K562 (cell line): Measurements from ENCODE around the gene SETDB1. TPM values are rescaled to one million over a fixed set of nuclear protein-coding genes. Genes with fewer than 3 reads are reported as not detected.

Source experiments
- ELF4 ChIP-seq: fragments of 450-650 bp; formaldehyde crosslinking; IDR thresholded peaks from 2 replicates; pipeline ENCODE4 v1.4.0; 2022; ENCODE audit warnings: missing genetic modification characterization
- EP400 ChIP-seq: fragments of 450-650 bp; IDR thresholded peaks from 2 replicates; pipeline ENCODE4 v1.6.1; 2017; ENCODE audit warnings: antibody characterized with exemption, mild to moderate bottlenecking, moderate library complexity
- GABPB1 ChIP-seq: sonication (generic); formaldehyde crosslinking; IDR thresholded peaks from 2 replicates; pipeline ENCODE4 v1.8.0; 2022; ENCODE audit warnings: mild to moderate bottlenecking, missing genetic modification reagents
- HSF4 ChIP-seq: fragments of 250-450 bp; sonication (Bioruptor Pico); IDR thresholded peaks from 2 replicates; pipeline ENCODE4 v2.1.2; 2022; ENCODE audit warnings: mild to moderate bottlenecking, moderate library complexity, borderline replicate concordance
- MYNN ChIP-seq, 2 experiments: sonication (generic); formaldehyde crosslinking in 1 of 2; IDR thresholded peaks; 2 replicates each; pipeline versions ENCODE4 v1.5.0 to v1.6.1; 2016 to 2020; ENCODE audit warnings: antibody characterized with exemption in 1 of 2, missing genetic modification reagents in 1 of 2
- NCOA1 ChIP-seq: fragments of 450-650 bp; IDR thresholded peaks from 2 replicates; pipeline ENCODE4 v1.6.1; 2016; ENCODE audit warnings: low read depth
- NR2C2 ChIP-seq, 2 experiments: fragments of 200-800 bp in 1 of 2; sonication (Bioruptor generic) in 1 of 2; sonication (generic) in 1 of 2; formaldehyde crosslinking in 1 of 2; IDR thresholded peaks; 2 replicates each; pipeline versions ENCODE4 v1.6.1 to v1.8.0; 2016 to 2022; ENCODE audit warnings: mild to moderate bottlenecking in 1 of 2, missing compliant biosample characterization in 1 of 2, missing genetic modification characterization in 1 of 2, missing genetic modification reagents in 1 of 2
- OTX1 ChIP-seq: fragments of 450-650 bp; formaldehyde crosslinking; IDR thresholded peaks from 2 replicates; pipeline ENCODE4 v1.4.0; 2022; ENCODE audit warnings: mild to moderate bottlenecking
- POLR2AphosphoS2 ChIP-seq: IDR thresholded peaks from 2 replicates; pipeline ENCODE4 v1.6.1; 2012; ENCODE audit warnings: low read length, improper control_type of control experiment
- U2AF1 ChIP-seq: fragments of 200-400 bp; formaldehyde crosslinking; optimal IDR thresholded peaks from 2 replicates; pipeline ENCODE3; 2017; ENCODE audit warnings: mild to moderate bottlenecking, low read depth, low read length, moderate library complexity
- ZC3H11A ChIP-seq: IDR thresholded peaks from 2 replicates; pipeline ENCODE4 v1.6.1; 2012; ENCODE audit warnings: low read depth, low read length, improper control_type of control experiment
- ZFX ChIP-seq: sonication (generic); formaldehyde crosslinking; IDR thresholded peaks from 2 replicates; pipeline ENCODE4 v1.8.0; 2022; ENCODE audit warnings: mild to moderate bottlenecking, missing genetic modification reagents, moderate library complexity
- ZNF384 ChIP-seq: IDR thresholded peaks from 2 replicates; pipeline ENCODE4 v1.6.1; 2012; ENCODE audit warnings: low read depth, low read length, improper control_type of control experiment
- ZNF778 ChIP-seq: fragments of 450-650 bp; formaldehyde crosslinking; IDR thresholded peaks from 2 replicates; pipeline ENCODE4 v1.4.0; 2020; ENCODE audit warnings: mild to moderate bottlenecking, moderate library complexity
- polyA plus RNA-seq, 8 experiments: library from polyadenylated mRNA; depleted of rRNA in 4 of 8; stranded (reverse) in 5 of 8; unstranded in 3 of 8; fragments of >200 nt; fragmentation: Nextera tagmentation in 2 of 8; fragmentation: Illumina TruSeq in 1 of 8; extraction: Ambion mirVana in 2 of 8; extraction: Trizol in 1 of 8; gene quantifications; 2 replicates each; pipeline versions ENCODE4 v1.2.1 to v1.2.3, GENCODE V29; 2011 to 2014; ENCODE audit warnings: inconsistent platforms in 1 of 8, missing spikeins in 1 of 8
- total RNA-seq, 7 experiments: library from RNA; depleted of rRNA in 6 of 7; stranded (reverse); fragments of >200 nt in 6 of 7; fragmentation: Illumina TruSeq in 2 of 7; extraction: Trizol in 2 of 7; gene quantifications; 2 replicates each; pipeline versions ENCODE4 v1.2.1 to v1.2.3, GENCODE V29; 2011 to 2021; ENCODE audit warnings: low replicate concordance in 1 of 7
- TF ChIP-seq, protein P1 (sequence below): fragments of 450-650 bp; IDR thresholded peaks from 2 replicates; pipeline ENCODE4 v1.6.1; 2017; ENCODE audit warnings: mild to moderate bottlenecking, moderate library complexity
- TF ChIP-seq, protein P2 (sequence below): fragments of 450-650 bp; formaldehyde crosslinking; conservative IDR thresholded peaks from 2 replicates; pipeline ENCODE4 v1.4.0; 2022; ENCODE audit warnings: mild to moderate bottlenecking, missing genetic modification characterization
- TF ChIP-seq, protein P3 (sequence below): IDR thresholded peaks from 2 replicates; pipeline ENCODE4 v1.6.1; 2011; ENCODE audit warnings: borderline replicate concordance, low read depth, mild to moderate bottlenecking, moderate library complexity, low read length; ENCODE audit not compliant: insufficient read depth, poor library complexity, severe bottlenecking
- TF ChIP-seq, protein P4 (sequence below), 2 experiments: fragments of 450-650 bp in 1 of 2; sonication (generic) in 1 of 2; formaldehyde crosslinking in 1 of 2; IDR thresholded peaks in 1 of 2; conservative IDR thresholded peaks in 1 of 2; 2 replicates each; pipeline versions ENCODE4 v1.6.1 to v1.8.1; 2016 to 2023; ENCODE audit warnings: mild to moderate bottlenecking in 2 of 2, moderate library complexity in 2 of 2, inconsistent platforms in 1 of 2, missing genetic modification reagents in 1 of 2
- TF ChIP-seq, protein P5 (sequence below): fragments of 450-650 bp; IDR thresholded peaks from 2 replicates; pipeline ENCODE4 v1.6.1; 2016

The SETDB1 gene
- total and polyA plus RNA-seq, 9 of the 15 experiments (the other 6 are each of a cell fraction or from before 2014, with no cell fraction given): 21.5 to 64.4 (median 42.0) TPM

DNA sequence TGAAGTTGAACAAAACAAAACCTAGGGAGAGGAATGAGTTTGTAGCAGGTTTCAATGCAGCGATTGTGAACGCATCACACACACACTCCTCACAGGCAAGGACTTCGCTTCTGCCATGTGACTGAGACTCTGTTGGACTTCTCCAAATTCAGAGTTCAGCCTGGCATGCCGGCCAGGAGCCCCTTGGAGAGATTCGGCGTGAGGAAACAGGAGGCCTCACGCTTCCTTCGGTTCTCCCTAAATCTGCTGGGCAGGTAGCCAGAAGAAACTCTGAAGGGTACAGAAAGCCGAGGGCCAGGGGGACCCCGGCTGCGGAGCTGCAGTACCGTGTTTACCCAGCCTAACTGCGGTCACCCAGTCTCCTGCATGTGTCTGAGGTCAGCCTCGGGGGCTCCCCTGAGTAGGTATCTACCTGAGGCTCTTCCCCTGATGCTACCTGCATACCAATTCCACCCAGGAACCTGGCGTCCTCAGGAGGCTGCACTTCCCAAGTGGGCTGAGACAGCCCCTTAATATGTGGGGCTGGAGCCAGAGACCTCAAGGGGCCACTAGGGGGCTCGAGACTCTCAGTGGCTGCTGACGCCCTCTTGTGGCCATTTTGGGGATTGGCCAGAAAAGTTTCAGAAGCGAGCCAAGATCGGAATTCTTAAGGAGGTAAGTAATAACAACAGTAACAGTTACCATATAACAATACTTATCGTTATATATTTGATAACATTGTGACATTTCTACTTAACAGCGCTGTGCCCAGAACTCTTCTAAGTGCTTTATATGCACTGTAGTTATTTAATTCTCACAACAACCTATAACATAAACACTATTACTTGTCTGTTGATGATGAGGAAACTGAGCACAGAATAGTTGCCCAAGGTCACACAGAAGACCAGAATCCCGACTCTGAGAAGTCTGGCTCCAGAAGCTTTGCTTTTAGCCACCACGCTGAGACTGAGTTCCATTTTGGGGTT, 53.2 kb downstream of the SETDB1 start (continued):
- TF ChIP-seq, protein P1, sequence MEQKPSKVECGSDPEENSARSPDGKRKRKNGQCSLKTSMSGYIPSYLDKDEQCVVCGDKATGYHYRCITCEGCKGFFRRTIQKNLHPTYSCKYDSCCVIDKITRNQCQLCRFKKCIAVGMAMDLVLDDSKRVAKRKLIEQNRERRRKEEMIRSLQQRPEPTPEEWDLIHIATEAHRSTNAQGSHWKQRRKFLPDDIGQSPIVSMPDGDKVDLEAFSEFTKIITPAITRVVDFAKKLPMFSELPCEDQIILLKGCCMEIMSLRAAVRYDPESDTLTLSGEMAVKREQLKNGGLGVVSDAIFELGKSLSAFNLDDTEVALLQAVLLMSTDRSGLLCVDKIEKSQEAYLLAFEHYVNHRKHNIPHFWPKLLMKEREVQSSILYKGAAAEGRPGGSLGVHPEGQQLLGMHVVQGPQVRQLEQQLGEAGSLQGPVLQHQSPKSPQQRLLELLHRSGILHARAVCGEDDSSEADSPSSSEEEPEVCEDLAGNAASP: no peak
- TF ChIP-seq ZC3H11A (0 out of 2 replicates have a peak, but pooled peaks have one; percentile 50), U2AF1 (no peak), EP400 (peak; percentile 41), NCOA1 (0 out of 2 replicates have a peak, but pooled peaks have one; percentile 9), MYNN (IDR thresholded peaks at IDR 0.05) (no peak), MYNN (CRISPR knock-in tag; IDR thresholded peaks at IDR 0.05) (no peak), ELF4 (no peak), HSF4 (CRISPR knock-in tag) (peak; percentile 34; the same call in 1 of the 2 replicates), OTX1 (CRISPR knock-in tag) (no peak), ZNF384 (peak; percentile 65; the same call in 1 of the 2 replicates), GABPB1 (CRISPR knock-in tag) (no peak), NR2C2 (CRISPR knock-in tag; IDR thresholded peaks at IDR 0.05) (no peak), NR2C2 (tag; IDR thresholded peaks at IDR 0.05) (no peak), ZFX (CRISPR knock-in tag) (peak; percentile 42; the same call in 1 of the 2 replicates), POLR2AphosphoS2 (no peak), ZNF778 (CRISPR knock-in tag) (no peak)
- TF ChIP-seq, protein P2, sequence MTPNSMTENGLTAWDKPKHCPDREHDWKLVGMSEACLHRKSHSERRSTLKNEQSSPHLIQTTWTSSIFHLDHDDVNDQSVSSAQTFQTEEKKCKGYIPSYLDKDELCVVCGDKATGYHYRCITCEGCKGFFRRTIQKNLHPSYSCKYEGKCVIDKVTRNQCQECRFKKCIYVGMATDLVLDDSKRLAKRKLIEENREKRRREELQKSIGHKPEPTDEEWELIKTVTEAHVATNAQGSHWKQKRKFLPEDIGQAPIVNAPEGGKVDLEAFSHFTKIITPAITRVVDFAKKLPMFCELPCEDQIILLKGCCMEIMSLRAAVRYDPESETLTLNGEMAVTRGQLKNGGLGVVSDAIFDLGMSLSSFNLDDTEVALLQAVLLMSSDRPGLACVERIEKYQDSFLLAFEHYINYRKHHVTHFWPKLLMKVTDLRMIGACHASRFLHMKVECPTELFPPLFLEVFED (CRISPR knock-in tag): no peak
- TF ChIP-seq, protein P3, sequence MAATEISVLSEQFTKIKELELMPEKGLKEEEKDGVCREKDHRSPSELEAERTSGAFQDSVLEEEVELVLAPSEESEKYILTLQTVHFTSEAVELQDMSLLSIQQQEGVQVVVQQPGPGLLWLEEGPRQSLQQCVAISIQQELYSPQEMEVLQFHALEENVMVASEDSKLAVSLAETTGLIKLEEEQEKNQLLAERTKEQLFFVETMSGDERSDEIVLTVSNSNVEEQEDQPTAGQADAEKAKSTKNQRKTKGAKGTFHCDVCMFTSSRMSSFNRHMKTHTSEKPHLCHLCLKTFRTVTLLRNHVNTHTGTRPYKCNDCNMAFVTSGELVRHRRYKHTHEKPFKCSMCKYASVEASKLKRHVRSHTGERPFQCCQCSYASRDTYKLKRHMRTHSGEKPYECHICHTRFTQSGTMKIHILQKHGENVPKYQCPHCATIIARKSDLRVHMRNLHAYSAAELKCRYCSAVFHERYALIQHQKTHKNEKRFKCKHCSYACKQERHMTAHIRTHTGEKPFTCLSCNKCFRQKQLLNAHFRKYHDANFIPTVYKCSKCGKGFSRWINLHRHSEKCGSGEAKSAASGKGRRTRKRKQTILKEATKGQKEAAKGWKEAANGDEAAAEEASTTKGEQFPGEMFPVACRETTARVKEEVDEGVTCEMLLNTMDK: peak; percentile 99
- TF ChIP-seq, protein P4, sequence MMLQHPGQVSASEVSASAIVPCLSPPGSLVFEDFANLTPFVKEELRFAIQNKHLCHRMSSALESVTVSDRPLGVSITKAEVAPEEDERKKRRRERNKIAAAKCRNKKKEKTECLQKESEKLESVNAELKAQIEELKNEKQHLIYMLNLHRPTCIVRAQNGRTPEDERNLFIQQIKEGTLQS (IDR thresholded peaks at IDR 0.05): no peak
- TF ChIP-seq, protein P4 (CRISPR knock-in tag; conservative IDR thresholded peaks at IDR 0.05): no peak
- TF ChIP-seq, protein P5, sequence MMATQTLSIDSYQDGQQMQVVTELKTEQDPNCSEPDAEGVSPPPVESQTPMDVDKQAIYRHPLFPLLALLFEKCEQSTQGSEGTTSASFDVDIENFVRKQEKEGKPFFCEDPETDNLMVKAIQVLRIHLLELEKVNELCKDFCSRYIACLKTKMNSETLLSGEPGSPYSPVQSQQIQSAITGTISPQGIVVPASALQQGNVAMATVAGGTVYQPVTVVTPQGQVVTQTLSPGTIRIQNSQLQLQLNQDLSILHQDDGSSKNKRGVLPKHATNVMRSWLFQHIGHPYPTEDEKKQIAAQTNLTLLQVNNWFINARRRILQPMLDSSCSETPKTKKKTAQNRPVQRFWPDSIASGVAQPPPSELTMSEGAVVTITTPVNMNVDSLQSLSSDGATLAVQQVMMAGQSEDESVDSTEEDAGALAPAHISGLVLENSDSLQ: 0 out of 2 replicates have a peak, but pooled peaks have one; percentile 8
